ENCODE measurements around the gene MTA2. TPM values are rescaled to one million over a fixed set of nuclear protein-coding genes. Genes with fewer than 3 reads are reported as not detected.
"Not testable (repeated sequence)": the region's sequence is repeated elsewhere in the genome, so short reads cannot be mapped to it uniquely, and the experiment has no call there.

Gene MTA2
- 83.3 TPM for polyA plus RNA-seq (2012; ENCODE audit: insufficient read depth, insufficient read length, low read depth)

- no peaks in the 10 kb centered on the region for H3K27me3 ChIP-seq
- H3K4me3 ChIP-seq (ENCODE audit: low read depth, low read length) = peak within 1 kb of the TSS; percentile 84
- TF ChIP-seq CTCF (IDR thresholded peaks at IDR 0.05; ENCODE audit: low read depth, low read length) = no peak
- DNase-seq = peak; percentile 96
- peaks cover 21% of the 10 kb centered on the region for H3K36me3 ChIP-seq
- no peaks in the 10 kb centered on the region for H3K9me3 ChIP-seq
- no peaks in the 10 kb centered on the region for H3K4me1 ChIP-seq
Observed at GRCh38 chr11:62601372-62602140, at the start of gene MTA2. Gene MTA2, minus strand, starts transcription at chr11:62601865. Its CDS starts 415 bp downstream, at chr11:62601450.

GRCh38 chr11:62650283-62650682, 48.6 kb upstream of the MTA2 start:
- H3K4me3 ChIP-seq (ENCODE audit: low read depth, low read length) = not testable (repeated sequence)

GRCh38 chr11:62649486-62649885, 47.8 kb upstream of the MTA2 start:
- Histone ChIP-seq H3K36me3 (peaks cover 8% of the 10 kb centered on the region), H3K4me3 (ENCODE audit: low read depth, low read length) (no peak overlapping the region), H3K27me3 (no peaks in the 10 kb centered on the region), H3K4me1 (no peaks in the 10 kb centered on the region), H3K9me3 (no peaks in the 10 kb centered on the region)
- no peak for DNase-seq
- TF ChIP-seq CTCF (IDR thresholded peaks at IDR 0.05; ENCODE audit: low read depth, low read length) = no peak

More at GRCh38 chr11:62650283-62650682, 48.6 kb upstream of the MTA2 start:
- H3K9me3 ChIP-seq, H3K36me3 ChIP-seq, H3K27me3 ChIP-seq, H3K4me1 ChIP-seq, DNase-seq: not testable (repeated sequence)

GRCh38 chr11:62648967-62649364, 47.3 kb upstream of the MTA2 start:
- no peaks in the 10 kb centered on the region for H3K4me1 ChIP-seq
- H3K9me3 ChIP-seq = no peaks in the 10 kb centered on the region
- H3K4me3 ChIP-seq (ENCODE audit: low read depth, low read length) = no peak overlapping the region
- peaks cover 12% of the 10 kb centered on the region for H3K36me3 ChIP-seq
- H3K27me3 ChIP-seq = no peaks in the 10 kb centered on the region
- TF ChIP-seq CTCF (IDR thresholded peaks at IDR 0.05; ENCODE audit: low read depth, low read length) = no peak
- no peak for DNase-seq

GRCh38 chr11:62648185-62648966, 46.7 kb upstream of the MTA2 start:
- Histone ChIP-seq H3K36me3 (peaks cover 12% of the 10 kb centered on the region), H3K27me3 (no peaks in the 10 kb centered on the region), H3K9me3 (no peaks in the 10 kb centered on the region), H3K4me1 (no peaks in the 10 kb centered on the region), H3K4me3 (ENCODE audit: low read depth, low read length) (no peak overlapping the region)
- no peak for TF ChIP-seq CTCF (IDR thresholded peaks at IDR 0.05; ENCODE audit: low read depth, low read length)
- DNase-seq = no peak

GRCh38 chr11:62647609-62648005, 45.9 kb upstream of the MTA2 start:
- H3K9me3 ChIP-seq = no peaks in the 10 kb centered on the region
- peaks cover 12% of the 10 kb centered on the region for H3K36me3 ChIP-seq
- no peaks in the 10 kb centered on the region for H3K4me1 ChIP-seq
- no peak for DNase-seq
- no peaks in the 10 kb centered on the region for H3K27me3 ChIP-seq
- H3K4me3 ChIP-seq (ENCODE audit: low read depth, low read length) = no peak overlapping the region
- no peak for TF ChIP-seq CTCF (IDR thresholded peaks at IDR 0.05; ENCODE audit: low read depth, low read length)
